GM12865 (cell line): Measurements from ENCODE around the gene ZNF804B.

ENCODE experiments used
- DNase-seq: peaks from one replicate; pipeline ENCODE4 v3.0.0; 2010; ENCODE audit warnings: low read depth
- H3K4me3 ChIP-seq: 2 replicates; pipeline ENCODE4 v1.5.1; 2011; ENCODE audit warnings: mild to moderate bottlenecking, low read depth, low read length, control low read depth
- TF ChIP-seq, protein P1 (sequence below): IDR thresholded peaks from 2 replicates; pipeline ENCODE4 v1.5.1; 2011; ENCODE audit warnings: low read length, control low read depth, low read depth, inconsistent platforms; ENCODE audit not compliant: insufficient read depth; ENCODE audit errors: missing control alignments

ZNF804B gene

DNA sequence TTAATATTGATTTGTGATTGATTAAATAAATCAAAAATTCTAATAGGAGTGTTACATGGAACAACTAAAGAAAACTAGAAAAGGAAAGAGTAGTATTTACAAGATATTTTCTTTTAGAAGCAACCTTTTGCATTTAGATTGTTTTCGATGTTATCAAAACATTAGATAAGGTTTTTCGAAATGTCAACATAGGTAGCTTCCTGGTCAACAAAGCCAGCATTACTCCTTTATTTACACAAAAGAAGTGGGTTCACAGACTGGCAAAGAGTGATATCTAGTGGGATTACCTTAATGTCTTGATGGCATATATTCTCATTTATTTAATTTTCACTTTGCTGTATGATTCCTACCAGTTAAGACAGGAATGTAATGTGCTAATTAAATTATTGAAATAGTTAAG is 153.4 kb downstream of the ZNF804B start:
- TF ChIP-seq, protein P1, sequence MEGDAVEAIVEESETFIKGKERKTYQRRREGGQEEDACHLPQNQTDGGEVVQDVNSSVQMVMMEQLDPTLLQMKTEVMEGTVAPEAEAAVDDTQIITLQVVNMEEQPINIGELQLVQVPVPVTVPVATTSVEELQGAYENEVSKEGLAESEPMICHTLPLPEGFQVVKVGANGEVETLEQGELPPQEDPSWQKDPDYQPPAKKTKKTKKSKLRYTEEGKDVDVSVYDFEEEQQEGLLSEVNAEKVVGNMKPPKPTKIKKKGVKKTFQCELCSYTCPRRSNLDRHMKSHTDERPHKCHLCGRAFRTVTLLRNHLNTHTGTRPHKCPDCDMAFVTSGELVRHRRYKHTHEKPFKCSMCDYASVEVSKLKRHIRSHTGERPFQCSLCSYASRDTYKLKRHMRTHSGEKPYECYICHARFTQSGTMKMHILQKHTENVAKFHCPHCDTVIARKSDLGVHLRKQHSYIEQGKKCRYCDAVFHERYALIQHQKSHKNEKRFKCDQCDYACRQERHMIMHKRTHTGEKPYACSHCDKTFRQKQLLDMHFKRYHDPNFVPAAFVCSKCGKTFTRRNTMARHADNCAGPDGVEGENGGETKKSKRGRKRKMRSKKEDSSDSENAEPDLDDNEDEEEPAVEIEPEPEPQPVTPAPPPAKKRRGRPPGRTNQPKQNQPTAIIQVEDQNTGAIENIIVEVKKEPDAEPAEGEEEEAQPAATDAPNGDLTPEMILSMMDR = no peak
- no peak for DNase-seq
- H3K4me3 ChIP-seq = no peak overlapping the region

DNA sequence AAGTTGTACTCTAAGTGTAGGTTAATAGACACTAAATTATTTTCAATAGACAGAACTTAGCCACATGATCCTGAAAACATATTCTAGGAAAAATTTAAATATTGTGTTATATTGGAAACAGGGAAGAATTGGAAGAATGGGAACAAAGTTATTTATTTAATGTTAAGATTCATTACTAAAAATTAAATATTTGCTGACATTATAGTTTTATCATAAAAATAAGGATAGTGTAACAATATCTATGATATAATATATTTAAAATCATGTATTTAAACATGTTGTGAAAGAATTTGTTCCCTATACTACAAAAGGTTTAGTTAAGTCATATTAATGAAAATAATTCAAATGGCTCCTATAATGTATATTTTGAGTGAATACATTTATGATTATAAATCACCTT is 156.1 kb downstream of the ZNF804B start:
- H3K4me3 ChIP-seq = no peak overlapping the region
- TF ChIP-seq, protein P1 = no peak
- no peak for DNase-seq

DNA sequence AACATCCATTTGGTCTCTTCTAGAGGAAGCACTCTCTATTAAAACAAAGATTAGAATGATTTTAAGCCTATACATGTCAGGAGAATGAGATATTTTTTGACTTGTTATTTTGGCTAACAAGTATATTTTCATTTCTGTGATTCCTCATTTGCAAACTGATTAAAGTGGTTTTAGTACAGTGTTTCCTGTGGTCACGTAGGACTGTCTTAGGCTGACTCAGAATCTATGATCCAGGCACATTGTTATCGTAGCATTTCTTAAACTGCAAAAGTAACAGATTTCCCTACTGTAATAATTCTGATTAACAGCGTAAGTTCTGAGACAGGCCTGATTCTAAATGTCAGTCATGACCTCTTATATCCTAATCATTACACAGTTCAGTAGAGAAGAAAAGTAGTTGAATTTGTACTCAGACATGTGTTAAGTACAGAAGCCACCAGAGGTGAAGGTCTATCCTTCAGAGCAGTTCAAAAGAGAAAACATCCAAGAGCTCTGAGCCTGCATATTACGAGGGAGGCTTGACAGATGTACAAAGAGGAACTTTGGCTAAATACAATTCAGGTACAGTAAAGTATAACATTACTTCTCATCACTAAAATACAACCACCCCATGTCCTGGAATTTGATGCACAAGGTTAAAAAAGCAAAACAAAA is 160.1 kb downstream of the ZNF804B start:
- no peak for DNase-seq

DNA sequence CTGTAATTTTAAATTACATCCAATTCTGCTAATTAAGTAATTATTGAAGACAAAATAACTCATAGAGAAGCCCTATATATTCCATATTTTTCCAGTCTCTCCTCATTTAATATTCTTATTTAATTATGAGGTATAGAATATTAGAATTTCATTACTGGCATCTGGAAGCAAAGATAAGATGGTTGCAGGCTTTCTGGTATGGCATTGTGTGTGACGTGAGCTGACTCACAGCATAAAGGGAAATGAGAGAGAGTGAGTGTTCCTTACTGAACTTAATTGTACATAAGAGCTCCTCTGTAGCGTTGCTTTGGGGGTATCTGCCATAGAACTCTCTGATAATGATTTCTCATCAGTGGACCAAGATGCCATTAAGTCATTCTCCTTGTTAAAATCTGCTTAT is 163.4 kb downstream of the ZNF804B start:
- TF ChIP-seq, protein P1 = no peak
- no peak for DNase-seq

More for the DNA sequence above, 160.1 kb downstream of the ZNF804B start:
- TF ChIP-seq, protein P1 = no peak
- H3K4me3 ChIP-seq = no peak overlapping the region

DNA sequence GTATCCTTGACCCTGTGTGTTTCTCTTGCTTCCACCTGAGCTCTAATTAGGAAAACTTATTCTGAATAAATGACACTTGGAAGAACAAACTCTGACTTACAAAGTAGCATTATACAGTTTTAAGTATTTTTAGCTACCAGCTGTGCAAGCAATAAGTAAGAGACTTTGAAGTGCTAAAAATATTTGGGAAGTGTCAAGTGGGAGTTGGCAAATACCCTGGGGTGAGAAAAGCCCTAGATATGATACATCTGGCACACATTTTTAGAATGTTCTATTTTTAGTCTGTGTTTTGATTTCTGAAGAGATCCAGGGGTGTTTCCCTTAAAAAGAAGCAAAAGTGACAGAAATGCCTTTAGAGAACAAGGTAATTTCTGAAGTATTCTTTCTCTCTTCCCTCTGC is 168.8 kb downstream of the ZNF804B start:
- DNase-seq = no peak
- H3K4me3 ChIP-seq = no peak overlapping the region
- TF ChIP-seq, protein P1 = no peak

More for the DNA sequence above, 163.4 kb downstream of the ZNF804B start:
- no peak overlapping the region for H3K4me3 ChIP-seq

DNA sequence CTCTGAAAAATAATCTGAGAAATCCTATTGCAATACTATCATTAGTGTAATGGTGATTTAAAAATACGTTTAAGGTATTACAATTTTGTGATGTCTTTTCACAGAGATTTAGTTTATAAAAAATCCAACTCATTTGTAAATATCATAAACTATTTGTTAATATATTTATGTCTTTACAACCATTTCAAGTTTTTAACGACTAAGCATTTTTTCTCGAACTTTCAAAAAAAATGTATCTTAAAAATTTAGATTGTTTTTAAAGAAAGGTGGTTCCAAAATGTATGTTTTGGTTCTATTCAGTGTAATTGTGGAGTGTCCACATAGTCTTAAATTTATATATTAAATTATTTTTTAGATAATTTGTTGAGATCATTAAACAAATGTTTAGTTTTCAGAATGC is 170.2 kb downstream of the ZNF804B start:
- no peak for DNase-seq
- no peak overlapping the region for H3K4me3 ChIP-seq
- TF ChIP-seq, protein P1 = no peak

DNA sequence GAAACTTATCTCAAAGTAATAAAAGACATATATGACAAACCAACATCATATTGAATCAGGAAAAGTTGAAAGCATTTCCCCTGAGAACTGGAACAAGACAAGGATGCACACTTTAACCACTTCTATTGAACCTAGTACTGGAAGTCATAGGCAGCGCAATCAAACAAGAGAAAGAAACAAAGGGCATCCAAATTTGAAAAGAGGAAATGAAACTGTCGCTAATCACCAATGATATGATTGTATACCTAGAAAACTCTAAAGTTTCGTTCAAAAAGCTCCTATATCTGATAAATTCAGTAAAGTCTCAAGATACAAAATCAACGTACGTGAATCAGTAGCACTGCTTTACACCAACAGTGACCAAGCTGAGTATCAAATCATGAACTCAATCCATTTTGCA is 173.8 kb downstream of the ZNF804B start:
- no peak overlapping the region for H3K4me3 ChIP-seq
- TF ChIP-seq, protein P1 = no peak
- DNase-seq = no peak
